Measurements from ENCODE around the gene BARX2. TPM values are rescaled to one million over a fixed set of nuclear protein-coding genes. Genes with fewer than 3 reads are reported as not detected.

The BARX2 gene
- total RNA-seq, 1 donor from 2014 or later, result 0.40 TPM

GRCh38 chr11:129390303-129390821, 14.7 kb downstream of the BARX2 start:
- DNase-seq (ENCODE audit: low read depth), result no peak
- TF ChIP-seq CTCF (conservative IDR thresholded peaks at IDR 0.05; ENCODE audit: low read depth, low read length), result no peak
- H3K4me3 ChIP-seq (ENCODE audit: low read depth, low read length), result no peak overlapping the region

GRCh38 chr11:129391360-129391759, 15.7 kb downstream of the BARX2 start:
- no peak for DNase-seq (ENCODE audit: low read depth)
- no peak for TF ChIP-seq CTCF (conservative IDR thresholded peaks at IDR 0.05; ENCODE audit: low read depth, low read length)
- H3K4me3 ChIP-seq (ENCODE audit: low read depth, low read length), result no peak overlapping the region

GRCh38 chr11:129391821-129392220, 16.2 kb downstream of the BARX2 start:
- no peak for TF ChIP-seq CTCF (conservative IDR thresholded peaks at IDR 0.05; ENCODE audit: low read depth, low read length)
- DNase-seq (ENCODE audit: low read depth), result no peak
- no peak overlapping the region for H3K4me3 ChIP-seq (ENCODE audit: low read depth, low read length)

GRCh38 chr11:129392995-129393394, 17.3 kb downstream of the BARX2 start:
- no peak for TF ChIP-seq CTCF (conservative IDR thresholded peaks at IDR 0.05; ENCODE audit: low read depth, low read length)
- DNase-seq (ENCODE audit: low read depth), result no peak
- H3K4me3 ChIP-seq (ENCODE audit: low read depth, low read length), result no peak overlapping the region

- H3K4me3 ChIP-seq (ENCODE audit: low read depth, low read length), result no peak overlapping the region
- DNase-seq (ENCODE audit: low read depth), result no peak
- no peak for TF ChIP-seq CTCF (conservative IDR thresholded peaks at IDR 0.05; ENCODE audit: low read depth, low read length)
Measured at GRCh38 chr11:129394709-129395108, 19.1 kb downstream of the BARX2 start.

- H3K4me3 ChIP-seq (ENCODE audit: low read depth, low read length), result no peak overlapping the region
- DNase-seq (ENCODE audit: low read depth), result no peak
- no peak for TF ChIP-seq CTCF (conservative IDR thresholded peaks at IDR 0.05; ENCODE audit: low read depth, low read length)
Measured at GRCh38 chr11:129395432-129395831, 19.8 kb downstream of the BARX2 start.

- H3K4me3 ChIP-seq (ENCODE audit: low read depth, low read length), result no peak overlapping the region
- no peak for TF ChIP-seq CTCF (conservative IDR thresholded peaks at IDR 0.05; ENCODE audit: low read depth, low read length)
- DNase-seq (ENCODE audit: low read depth), result no peak
Measured at GRCh38 chr11:129395883-129396282, 20.2 kb downstream of the BARX2 start.

Data from epithelial cell of proximal tubule (primary cell).